Sigmoid colon (tissue), 7 donors: ENCODE data around the gene AP1AR. TPM values are rescaled to one million over a fixed set of nuclear protein-coding genes. Genes with fewer than 3 reads are reported as not detected.

Experiments used
- DNase-seq: peaks from one replicate; pipeline ENCODE4 v3.0.0-alpha.2; 2019
- H3K27ac ChIP-seq, 4 donors: fragments of 200-600 bp; sonication (generic); one replicate each; pipeline ENCODE4 v1.5.1; 2016 to 2019; ENCODE audit warnings: mild to moderate bottlenecking in 1 of 4
- H3K27me3 ChIP-seq, 3 donors: fragments of 200-600 bp; sonication (generic); one replicate each; pipeline ENCODE4 v1.5.1; 2019; ENCODE audit warnings: mild to moderate bottlenecking in 1 of 3
- H3K36me3 ChIP-seq, 4 donors: fragments of 200-600 bp; sonication (generic); one replicate each; pipeline ENCODE4 v1.5.1; 2016 to 2019
- H3K4me1 ChIP-seq, 4 donors: fragments of 200-600 bp; sonication (generic); one replicate each; pipeline ENCODE4 v1.5.1; 2017 to 2019
- H3K4me3 ChIP-seq, 4 donors: fragments of 200-600 bp; sonication (generic); one replicate each; pipeline ENCODE4 v1.5.1; 2017 to 2019; ENCODE audit warnings: mild to moderate bottlenecking in 2 of 4, moderate library complexity in 1 of 4
- H3K9me3 ChIP-seq, 4 donors: fragments of 200-600 bp in 3 of 4; sonication (generic) in 3 of 4; one replicate each; pipeline versions ENCODE4 v1.5.1 to v1.6.1; 2013 to 2019
- CTCF ChIP-seq, 4 experiments: fragments of 450-650 bp in 3 of 4; fragments of 200-600 bp in 1 of 4; IDR thresholded peaks; one replicate each; pipeline ENCODE4 v1.5.1; 2016 to 2019; ENCODE audit warnings: antibody characterized with exemption in 4 of 4, mild to moderate bottlenecking in 3 of 4, moderate library complexity in 2 of 4
- EP300 ChIP-seq, 4 donors: sonication (generic); formaldehyde crosslinking; IDR thresholded peaks; one replicate each; pipeline ENCODE4 v1.6.1; 2017; ENCODE audit warnings: antibody characterized with exemption in 4 of 4
- POLR2A ChIP-seq, 2 donors: fragments of 450-650 bp; IDR thresholded peaks; one replicate each; pipeline ENCODE4 v1.6.1; 2016; ENCODE audit warnings: antibody characterized with exemption in 2 of 2, mild to moderate bottlenecking in 2 of 2, moderate library complexity in 2 of 2
- POLR2AphosphoS5 ChIP-seq, 4 donors: sonication (generic); formaldehyde crosslinking; IDR thresholded peaks; one replicate each; pipeline ENCODE4 v1.6.1; 2017; ENCODE audit warnings: antibody characterized with exemption in 4 of 4
- WGBS, 2 donors: extraction: QIAGEN DNeasy Blood & Tissue Kit; methylation state at CpG; one replicate each; pipeline ENCODE4 v1.1.7; 2013; 5-methylcytosine and 5-hydroxymethylcytosine counted together
- intact Hi-C: fragments of 100-400 bp; cut with DNase I; formaldehyde crosslinking; loops from one replicate; pipeline ENCODE4 v1.15.1; 2023
- polyA plus RNA-seq, 3 donors: library from polyadenylated mRNA; stranded (reverse); fragments of 200-250 nt; gene quantifications; one replicate each; pipeline ENCODE4 v1.2.3, GENCODE V29; 2013
- total RNA-seq, 4 donors: library from RNA; depleted of rRNA; stranded (reverse); fragments of >200 nt; gene quantifications; one replicate each; pipeline ENCODE4 v1.1.0, GENCODE V29; 2016
- donor health status: healthy with polysubstance abuse.
- donor health status: Bipolar disorder and iron deficiency.
- donor health status: healthy.

Gene AP1AR
- total and polyA plus RNA-seq, 7 donors: 6.9 to 36.3 (median 19.5) TPM

- intact Hi-C loops: no loop called here
- Histone ChIP-seq H3K4me3 (no peak overlapping the region), H3K9me3 (no peaks in the 10 kb centered on the region), H3K27ac (no peak overlapping the region), H3K36me3 (peaks cover 0 to 27% (median 0%) of the 10 kb centered on the region in 4 donors), H3K4me1 (no peaks in the 10 kb centered on the region), H3K27me3 (no peaks in the 10 kb centered on the region)
- WGBS, 2 donors: 93 to 94% methylated on average over 4 of the region's 4 CpGs
- DNase-seq: no peak
- TF ChIP-seq POLR2A (IDR thresholded peaks at IDR 0.05): no peak
- no peak for TF ChIP-seq CTCF (IDR thresholded peaks at IDR 0.05)
- no peak for TF ChIP-seq POLR2AphosphoS5 (IDR thresholded peaks at IDR 0.05)
- TF ChIP-seq EP300 (IDR thresholded peaks at IDR 0.05): no peak
These were observed 40.7 kb downstream of the AP1AR start for GRCh38 chr4:112272292-112272691.

- no peak for DNase-seq
- peaks cover 0 to 6% (median 0%) of the 10 kb centered on the region in 4 donors for H3K36me3 ChIP-seq
- no peak overlapping the region for H3K27ac ChIP-seq
- 97% methylated on average over 4 of the region's 4 CpGs for WGBS, 2 donors
- peaks cover 0 to 7% (median 0%) of the 10 kb centered on the region in 4 donors for H3K4me1 ChIP-seq
- H3K27me3 ChIP-seq: no peaks in the 10 kb centered on the region
- TF ChIP-seq CTCF (IDR thresholded peaks at IDR 0.05): no peak
- TF ChIP-seq POLR2AphosphoS5 (IDR thresholded peaks at IDR 0.05): no peak
- no peak for TF ChIP-seq EP300 (IDR thresholded peaks at IDR 0.05)
- no peak for TF ChIP-seq POLR2A (IDR thresholded peaks at IDR 0.05)
- H3K9me3 ChIP-seq: no peaks in the 10 kb centered on the region
- intact Hi-C loops: no loop called here
- H3K4me3 ChIP-seq: no peak overlapping the region
These were observed 43.4 kb downstream of the AP1AR start for GRCh38 chr4:112274959-112275358.

- H3K4me1 ChIP-seq: peaks cover 0 to 7% (median 0%) of the 10 kb centered on the region in 4 donors
- H3K27me3 ChIP-seq: no peaks in the 10 kb centered on the region
- no peaks in the 10 kb centered on the region for H3K9me3 ChIP-seq
- H3K36me3 ChIP-seq: peaks cover 0 to 6% (median 0%) of the 10 kb centered on the region in 4 donors
- 96 to 97% methylated on average over 3 of the region's 3 CpGs for WGBS, 2 donors
- no peak for DNase-seq
- H3K4me3 ChIP-seq: no peak overlapping the region
- H3K27ac ChIP-seq: no peak overlapping the region
- no peak for TF ChIP-seq EP300 (IDR thresholded peaks at IDR 0.05)
- no peak for TF ChIP-seq POLR2A (IDR thresholded peaks at IDR 0.05)
- TF ChIP-seq CTCF (IDR thresholded peaks at IDR 0.05): no peak
- no peak for TF ChIP-seq POLR2AphosphoS5 (IDR thresholded peaks at IDR 0.05)
- intact Hi-C loops: no loop called here
These were observed 44.5 kb downstream of the AP1AR start for GRCh38 chr4:112276113-112276512.

- TF ChIP-seq CTCF (IDR thresholded peaks at IDR 0.05): no peak
- TF ChIP-seq POLR2A (IDR thresholded peaks at IDR 0.05): no peak
- no peak for TF ChIP-seq EP300 (IDR thresholded peaks at IDR 0.05)
- 93 to 96% methylated on average over 3 of the region's 3 CpGs for WGBS, 2 donors
- intact Hi-C loops: no loop called here
- Histone ChIP-seq H3K27ac (no peak overlapping the region), H3K36me3 (peaks cover 0 to 6% (median 0%) of the 10 kb centered on the region in 4 donors), H3K4me3 (no peak overlapping the region), H3K9me3 (no peaks in the 10 kb centered on the region), H3K4me1 (peaks cover 0 to 7% (median 0%) of the 10 kb centered on the region in 4 donors), H3K27me3 (no peaks in the 10 kb centered on the region)
- DNase-seq: no peak
These were observed 45.6 kb downstream of the AP1AR start for GRCh38 chr4:112277220-112277619.
